Cardiac muscle cell (in vitro differentiated cells and primary cell): ENCODE data around the gene RELN. TPM values are rescaled to one million over a fixed set of nuclear protein-coding genes. Genes with fewer than 3 reads are reported as not detected.
"Not testable (repeated sequence)": the region's sequence is repeated elsewhere in the genome, so short reads cannot be mapped to it uniquely, and the experiment has no call there.

Experiments
- DNase-seq, 2 donors: peaks; one replicate each; pipeline versions ENCODE4 v3.0.0 to v3.0.0-alpha.2; 2010 to 2017; ENCODE audit warnings: low read depth in 1 of 2, low spot score in 1 of 2
- H3K27ac ChIP-seq: fragments of 200-600 bp; sonication (generic); 2 replicates; pipeline ENCODE4 v1.5.1; 2016
- H3K27me3 ChIP-seq: fragments of 200-600 bp; sonication (generic); 2 replicates; pipeline ENCODE4 v1.6.0; 2016; ENCODE audit warnings: control low read depth
- H3K36me3 ChIP-seq: fragments of 200-600 bp; sonication (generic); 2 replicates; pipeline ENCODE4 v1.5.1; 2016; ENCODE audit warnings: control low read depth
- H3K4me1 ChIP-seq: fragments of 200-600 bp; sonication (generic); 2 replicates; pipeline ENCODE4 v1.8.1; 2017; ENCODE audit warnings: low read depth, mild to moderate bottlenecking, mixed run types
- H3K4me3 ChIP-seq: fragments of 200-600 bp; sonication (generic); 2 replicates; pipeline ENCODE4 v1.5.1; 2016; ENCODE audit warnings: mild to moderate bottlenecking
- H3K9me3 ChIP-seq: fragments of 200-600 bp; sonication (generic); 2 replicates; pipeline ENCODE4 v1.5.1; 2017; ENCODE audit warnings: low read depth, mild to moderate bottlenecking, control low read depth
- polyA plus RNA-seq: library from polyadenylated mRNA; unstranded; fragments of >200 nt; fragmentation: Nextera tagmentation; extraction: Ambion mirVana; gene quantifications from 2 replicates; pipeline ENCODE4 v1.2.1, GENCODE V29; 2016
- total RNA-seq: library from RNA; depleted of rRNA; stranded (reverse); fragments of >200 nt; gene quantifications from 2 replicates; pipeline ENCODE4 v1.2.3, GENCODE V29; 2016
- TF ChIP-seq, protein P1 (sequence below): IDR thresholded peaks from 2 replicates; pipeline ENCODE4 v1.5.1; 2012; ENCODE audit warnings: low read depth, mild to moderate bottlenecking, low read length

Gene RELN
- total and polyA plus RNA-seq, 2 experiments from 2014 or later, result 19.2 to 46.9 TPM

DNA sequence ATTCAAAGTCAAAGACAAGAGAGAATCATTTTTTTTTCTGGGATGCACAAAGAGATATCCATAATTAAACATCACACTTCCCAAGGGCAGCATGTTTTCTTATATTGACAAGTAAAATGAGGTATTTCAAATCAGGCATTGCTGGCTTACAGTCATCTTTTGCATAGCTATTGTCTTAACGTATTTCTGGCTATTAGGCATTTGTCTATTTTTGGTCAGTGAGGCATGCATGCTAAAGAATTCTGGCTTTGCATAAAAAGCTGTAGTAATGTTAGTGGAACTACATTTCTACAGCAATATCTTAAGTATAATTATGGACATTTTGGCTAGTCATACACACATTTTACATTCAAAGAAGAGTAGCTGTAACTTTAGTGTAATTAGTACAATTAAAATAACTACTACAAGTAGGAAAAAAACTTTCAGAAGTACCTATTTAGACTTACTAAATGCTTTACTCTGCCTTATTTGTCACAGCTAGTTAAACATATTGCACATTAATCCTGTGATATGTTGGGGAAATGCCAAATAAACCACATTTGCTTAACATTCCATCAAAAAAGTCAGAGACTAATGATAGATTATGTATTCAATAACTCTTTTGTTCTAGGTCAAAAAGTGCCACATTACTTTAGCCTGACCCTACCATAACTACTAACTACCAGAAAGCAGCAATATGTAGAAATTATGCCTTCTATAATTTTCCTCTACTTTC, 76.4 kb downstream of the RELN start:
- H3K27ac ChIP-seq, result no peak overlapping the region
- H3K4me1 ChIP-seq, result no peaks in the 10 kb centered on the region
- no peak overlapping the region for H3K4me3 ChIP-seq
- H3K27me3 ChIP-seq, result no peaks in the 10 kb centered on the region
- DNase-seq, result no peak
- TF ChIP-seq, protein P1, sequence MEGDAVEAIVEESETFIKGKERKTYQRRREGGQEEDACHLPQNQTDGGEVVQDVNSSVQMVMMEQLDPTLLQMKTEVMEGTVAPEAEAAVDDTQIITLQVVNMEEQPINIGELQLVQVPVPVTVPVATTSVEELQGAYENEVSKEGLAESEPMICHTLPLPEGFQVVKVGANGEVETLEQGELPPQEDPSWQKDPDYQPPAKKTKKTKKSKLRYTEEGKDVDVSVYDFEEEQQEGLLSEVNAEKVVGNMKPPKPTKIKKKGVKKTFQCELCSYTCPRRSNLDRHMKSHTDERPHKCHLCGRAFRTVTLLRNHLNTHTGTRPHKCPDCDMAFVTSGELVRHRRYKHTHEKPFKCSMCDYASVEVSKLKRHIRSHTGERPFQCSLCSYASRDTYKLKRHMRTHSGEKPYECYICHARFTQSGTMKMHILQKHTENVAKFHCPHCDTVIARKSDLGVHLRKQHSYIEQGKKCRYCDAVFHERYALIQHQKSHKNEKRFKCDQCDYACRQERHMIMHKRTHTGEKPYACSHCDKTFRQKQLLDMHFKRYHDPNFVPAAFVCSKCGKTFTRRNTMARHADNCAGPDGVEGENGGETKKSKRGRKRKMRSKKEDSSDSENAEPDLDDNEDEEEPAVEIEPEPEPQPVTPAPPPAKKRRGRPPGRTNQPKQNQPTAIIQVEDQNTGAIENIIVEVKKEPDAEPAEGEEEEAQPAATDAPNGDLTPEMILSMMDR, result no peak
- H3K36me3 ChIP-seq, result no peaks in the 10 kb centered on the region
- no peaks in the 10 kb centered on the region for H3K9me3 ChIP-seq

DNA sequence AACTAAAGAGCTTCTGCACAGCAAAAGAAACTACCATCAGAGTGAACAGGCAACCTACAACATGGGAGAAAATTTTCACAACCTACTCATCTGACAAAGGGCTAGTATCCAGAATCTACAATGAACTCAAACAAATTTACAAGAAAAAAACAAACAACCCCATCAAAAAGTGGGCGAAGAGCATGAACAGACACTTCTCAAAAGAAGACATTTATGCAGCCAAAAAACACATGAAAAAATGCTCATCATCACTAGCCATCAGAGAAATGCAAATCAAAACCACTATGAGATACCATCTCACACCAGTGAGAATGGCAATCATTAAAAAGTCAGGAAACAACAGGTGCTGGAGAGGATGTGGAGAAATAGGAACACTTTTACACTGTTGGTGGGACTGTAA, 78.4 kb downstream of the RELN start:
- H3K4me1 ChIP-seq, H3K4me3 ChIP-seq, H3K27me3 ChIP-seq, H3K27ac ChIP-seq, DNase-seq, H3K9me3 ChIP-seq, H3K36me3 ChIP-seq: not testable (repeated sequence)

DNA sequence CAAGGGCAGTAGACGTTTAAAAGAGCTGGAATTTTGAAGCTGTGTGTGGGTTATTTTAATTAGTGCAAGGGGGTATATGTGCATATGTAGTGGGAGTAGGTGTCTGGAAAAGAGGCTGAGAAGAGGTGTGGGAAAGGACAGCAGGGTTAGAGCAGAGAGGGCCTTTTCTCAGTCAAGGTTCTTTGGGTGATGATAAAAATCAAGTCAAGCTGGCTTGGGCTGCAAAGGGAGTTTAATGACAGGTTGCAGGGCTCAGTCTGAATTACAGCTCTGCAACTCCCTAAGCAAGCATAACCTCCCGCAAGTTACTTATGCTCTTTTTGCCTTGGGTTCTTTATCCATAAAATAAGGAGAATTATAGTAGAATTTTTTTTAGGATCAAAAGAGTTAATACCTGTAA, 83.5 kb downstream of the RELN start:
- TF ChIP-seq, protein P1, result no peak

DNA sequence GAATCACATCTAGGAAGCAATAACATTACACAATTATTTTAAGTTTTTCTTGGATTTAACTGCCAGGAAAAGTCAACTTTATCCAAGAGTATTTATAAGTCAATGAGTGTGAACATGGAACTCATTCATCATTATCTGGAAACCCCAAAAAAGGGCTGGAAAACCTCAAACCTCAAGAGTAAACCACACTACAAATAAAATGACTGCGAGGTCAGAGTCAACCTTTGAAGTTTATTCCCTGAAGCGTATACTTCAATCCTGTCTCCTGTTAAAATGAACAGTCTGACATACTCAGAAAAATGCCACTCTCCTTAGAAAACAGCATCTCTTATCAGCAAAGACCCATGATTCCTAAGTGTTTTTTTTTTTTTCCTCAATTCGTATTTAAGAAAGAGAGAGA, 86.5 kb downstream of the RELN start:
- DNase-seq, result peak in 1 of 2 donors; percentile 6
- Histone ChIP-seq H3K27ac (peak overlapping the region; percentile 34), H3K36me3 (no peaks in the 10 kb centered on the region), H3K27me3 (no peaks in the 10 kb centered on the region), H3K4me3 (no peak overlapping the region), H3K9me3 (no peaks in the 10 kb centered on the region), H3K4me1 (peaks cover 22% of the 10 kb centered on the region)
- TF ChIP-seq, protein P1, result no peak

More for the DNA sequence above, 83.5 kb downstream of the RELN start:
- Histone ChIP-seq H3K27ac (peak overlapping the region; percentile 67), H3K4me3 (no peak overlapping the region), H3K27me3 (no peaks in the 10 kb centered on the region), H3K9me3 (no peaks in the 10 kb centered on the region), H3K4me1 (peaks cover 22% of the 10 kb centered on the region), H3K36me3 (no peaks in the 10 kb centered on the region)
- no peak for DNase-seq

DNA sequence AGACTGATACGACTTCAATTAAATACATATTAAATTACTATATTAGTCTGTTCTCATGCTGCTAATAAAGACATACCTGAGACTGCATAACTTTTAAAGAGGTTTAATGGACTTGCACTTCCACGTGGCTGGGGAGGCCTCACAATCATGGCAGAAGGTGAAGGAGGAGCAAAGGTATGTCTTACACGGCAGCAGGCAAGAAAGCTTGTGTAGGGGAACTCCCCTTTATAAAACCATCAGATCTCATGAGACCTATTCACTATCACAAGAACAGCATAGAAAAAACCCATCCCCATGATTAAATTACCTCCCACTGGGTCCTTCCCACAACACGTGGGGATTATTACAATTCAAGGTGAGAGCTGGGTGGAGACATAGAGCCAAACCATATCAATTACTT, 92.6 kb downstream of the RELN start:
- H3K36me3 ChIP-seq, H3K4me3 ChIP-seq, H3K9me3 ChIP-seq, DNase-seq, H3K27me3 ChIP-seq, H3K27ac ChIP-seq: not testable (repeated sequence)
- peaks cover 18% of the 10 kb centered on the region for H3K4me1 ChIP-seq

DNA sequence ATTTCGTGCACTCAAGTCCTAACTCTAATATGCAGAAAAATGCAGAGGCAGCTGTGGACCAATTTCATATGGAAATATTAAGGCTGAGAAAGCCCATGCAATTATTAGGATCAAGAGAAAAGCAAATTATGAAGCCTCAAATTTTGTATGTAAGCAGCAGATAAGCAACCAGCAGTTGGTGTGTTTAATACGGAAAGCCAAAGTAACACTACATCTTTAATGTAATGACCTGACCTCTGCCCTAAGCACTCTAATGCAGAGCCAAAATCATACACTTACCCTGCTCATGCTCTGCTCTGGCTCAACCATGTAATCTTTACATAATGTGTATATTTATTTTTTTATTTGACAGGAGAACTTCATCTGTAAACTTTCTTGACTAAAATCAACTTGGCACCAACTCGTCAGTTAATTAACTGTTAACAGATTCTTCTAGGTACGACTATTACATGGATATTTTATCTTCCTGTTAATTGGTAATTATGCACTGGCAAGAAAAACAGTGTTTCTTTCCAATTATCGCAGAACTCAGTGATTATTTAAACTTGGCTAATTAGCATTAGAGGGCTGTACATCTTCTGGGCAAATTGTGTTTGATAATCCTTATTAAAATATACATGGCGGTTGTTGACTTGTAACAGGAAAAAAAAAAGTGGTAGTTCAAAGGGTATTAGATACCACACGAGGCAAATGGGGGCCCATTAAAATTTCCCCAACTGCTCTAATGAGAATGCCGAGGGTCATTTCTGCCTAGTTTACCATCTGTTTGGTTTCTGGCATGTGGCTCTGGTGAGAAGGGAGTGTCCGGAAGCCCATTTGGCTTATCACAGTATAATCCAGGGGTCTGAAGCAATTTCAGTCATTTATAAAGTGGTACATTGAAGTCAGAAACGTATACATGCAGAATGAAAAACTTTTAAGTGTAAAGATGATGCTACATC, 94.5 kb downstream of the RELN start:
- no peak for DNase-seq

More for the DNA sequence above, 94.5 kb downstream of the RELN start:
- Histone ChIP-seq H3K27ac (no peak overlapping the region), H3K4me1 (peaks cover 18% of the 10 kb centered on the region), H3K9me3 (no peaks in the 10 kb centered on the region), H3K4me3 (no peak overlapping the region), H3K27me3 (no peaks in the 10 kb centered on the region), H3K36me3 (no peaks in the 10 kb centered on the region)
- TF ChIP-seq, protein P1, result no peak
